Stimulated activated CD4-positive, alpha-beta T cell treated with anti-CD3 and anti-CD28 coated beads, Interleukin-1b, Interleukin-23, amount 100 ng/mL, for 1 hour (primary cell): ENCODE data around the gene NME2.
"Not testable (repeated sequence)": the region's sequence is repeated elsewhere in the genome, so short reads cannot be mapped to it uniquely, and the experiment has no call there.

Source experiments
- DNase-seq, 2 donors: peaks; one replicate each; pipeline ENCODE4 v3.0.0-alpha.2; 2020; ENCODE audit warnings: low read depth in 2 of 2

NME2 gene

DNA sequence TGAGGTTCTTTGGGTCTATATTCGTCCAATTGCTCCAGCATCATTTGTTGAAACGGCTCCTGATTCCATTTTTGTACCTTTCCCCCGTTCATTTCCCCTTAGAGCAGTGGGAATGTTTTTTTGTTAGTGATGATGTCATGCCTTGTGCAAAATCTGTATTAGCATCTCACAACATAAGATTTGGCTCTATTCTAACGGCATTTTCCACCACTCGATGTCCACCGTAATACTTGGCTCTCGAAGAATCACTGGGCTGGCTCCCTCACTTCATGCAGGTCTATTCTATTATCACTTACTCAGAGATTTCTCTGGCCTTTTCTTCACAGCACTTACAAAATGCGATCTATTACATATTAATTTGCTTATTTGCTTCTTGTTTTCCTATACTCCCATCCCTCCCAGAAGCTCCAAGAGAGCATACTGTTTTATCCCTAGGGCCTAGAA, 13.4 kb upstream of the NME2 start:
- DNase-seq = no peak

DNA sequence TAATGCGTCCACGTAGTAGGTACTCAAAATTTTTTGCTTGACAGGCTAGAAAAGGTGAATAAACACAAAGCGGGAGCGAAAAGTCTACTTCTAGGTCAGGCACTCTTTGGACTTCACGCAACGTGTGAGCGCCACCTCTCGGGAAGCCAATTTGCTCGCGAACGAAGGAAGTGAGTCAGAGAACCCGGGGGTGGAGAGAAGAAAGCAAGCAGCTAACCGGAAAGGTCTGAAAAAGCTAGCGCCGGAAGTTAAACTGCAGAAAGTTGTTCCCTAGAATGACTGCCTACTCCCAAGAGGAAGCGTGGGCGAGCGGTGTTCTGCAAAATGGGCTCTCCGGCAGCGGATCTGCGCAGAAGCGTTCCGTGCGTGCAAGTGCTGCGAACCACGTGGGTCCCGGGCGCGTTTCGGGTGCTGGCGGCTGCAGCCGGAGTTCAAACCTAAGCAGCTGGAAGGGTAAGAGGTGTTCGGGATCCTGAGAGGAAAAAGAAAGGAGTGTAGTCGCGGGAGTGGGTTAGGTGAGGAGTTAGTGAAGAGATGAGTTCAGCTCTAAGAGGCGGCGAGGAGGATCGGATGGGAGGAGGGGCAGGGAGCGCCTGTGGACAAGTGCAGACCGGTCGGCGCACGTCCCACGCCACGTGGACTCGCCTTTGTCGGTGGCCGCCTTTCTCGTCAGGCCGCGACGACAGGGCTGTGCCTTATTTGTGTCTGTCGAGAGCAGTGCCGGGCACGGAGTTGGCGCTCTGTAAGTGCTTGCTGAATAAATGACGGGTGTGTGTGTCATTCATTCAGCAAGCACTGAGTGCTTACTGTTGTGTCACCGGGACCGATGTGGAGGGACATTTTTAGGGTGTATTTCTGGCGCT, 12.8 kb upstream of the NME2 start, which contains the start of gene NME1:
NME1 (plus strand) TSS at position 350 of the 863 bp plus-strand sequence. CDS start 2,096 bp downstream, outside the sequence.
- DNase-seq = peak; percentile 90 to 98

DNA sequence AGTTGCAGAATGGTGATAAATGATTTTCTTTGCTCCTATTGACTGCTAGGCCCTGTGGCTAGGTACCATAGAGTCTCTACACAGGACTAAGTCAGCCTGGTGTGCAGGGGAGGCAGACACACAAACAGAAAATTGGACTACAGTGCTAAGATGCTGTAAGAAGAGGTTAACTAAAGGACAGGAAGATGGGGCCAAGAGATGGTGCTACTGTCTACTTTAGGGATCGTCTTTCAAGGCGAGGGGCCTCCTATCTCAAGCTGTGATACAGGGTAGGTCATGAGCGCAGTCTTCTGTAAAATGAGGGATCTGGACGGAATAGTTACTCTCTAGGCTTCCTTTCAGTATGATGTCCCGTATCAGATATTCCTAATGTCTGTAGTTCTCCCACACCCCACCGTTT, 12.0 kb upstream of the NME2 start:
- DNase-seq = no peak

DNA sequence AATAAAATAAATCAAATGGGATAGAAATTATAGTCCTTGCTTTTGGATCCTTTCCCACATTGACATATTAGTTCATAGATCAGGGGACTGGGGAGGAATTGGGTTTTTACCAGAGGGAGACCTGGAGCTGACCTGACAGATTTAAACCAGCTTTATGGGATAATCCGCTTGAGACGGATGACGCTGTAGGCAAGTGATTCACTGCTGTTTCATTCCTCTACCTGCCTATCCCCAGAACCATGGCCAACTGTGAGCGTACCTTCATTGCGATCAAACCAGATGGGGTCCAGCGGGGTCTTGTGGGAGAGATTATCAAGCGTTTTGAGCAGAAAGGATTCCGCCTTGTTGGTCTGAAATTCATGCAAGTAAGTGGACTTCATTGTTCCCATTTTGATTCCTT, 10.8 kb upstream of the NME2 start:
- no peak for DNase-seq

DNA sequence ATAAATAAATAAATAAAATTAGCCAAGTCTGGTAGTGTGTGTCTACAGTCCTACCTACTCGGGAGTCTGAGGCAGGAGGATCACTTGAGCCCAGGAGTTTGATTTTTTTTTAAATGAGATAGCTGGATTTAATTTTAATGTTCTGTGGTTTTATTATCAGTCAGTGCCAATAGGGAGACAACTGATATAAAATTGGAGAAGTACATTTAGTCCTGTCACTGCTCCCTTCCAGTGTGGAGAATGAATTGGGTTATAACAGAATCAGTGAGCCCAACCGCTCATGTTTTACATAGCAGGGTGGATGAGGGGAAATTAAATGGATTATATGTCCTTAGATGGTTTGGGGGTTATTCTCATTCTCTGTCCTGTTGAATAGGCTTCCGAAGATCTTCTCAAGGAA, 6.6 kb upstream of the NME2 start:
- no peak for DNase-seq

DNA sequence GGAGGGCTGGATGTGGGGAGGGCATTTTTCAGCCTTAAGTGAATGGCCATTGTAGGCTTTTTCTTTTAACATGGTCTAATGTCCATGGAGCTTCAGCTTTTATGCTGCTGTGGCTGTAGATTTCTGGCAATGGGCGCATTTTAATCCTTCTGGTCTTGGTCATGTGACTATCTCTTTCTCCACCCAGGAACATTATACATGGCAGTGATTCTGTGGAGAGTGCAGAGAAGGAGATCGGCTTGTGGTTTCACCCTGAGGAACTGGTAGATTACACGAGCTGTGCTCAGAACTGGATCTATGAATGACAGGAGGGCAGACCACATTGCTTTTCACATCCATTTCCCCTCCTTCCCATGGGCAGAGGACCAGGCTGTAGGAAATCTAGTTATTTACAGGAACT, 4.7 kb upstream of the NME2 start:
- no peak for DNase-seq

DNA sequence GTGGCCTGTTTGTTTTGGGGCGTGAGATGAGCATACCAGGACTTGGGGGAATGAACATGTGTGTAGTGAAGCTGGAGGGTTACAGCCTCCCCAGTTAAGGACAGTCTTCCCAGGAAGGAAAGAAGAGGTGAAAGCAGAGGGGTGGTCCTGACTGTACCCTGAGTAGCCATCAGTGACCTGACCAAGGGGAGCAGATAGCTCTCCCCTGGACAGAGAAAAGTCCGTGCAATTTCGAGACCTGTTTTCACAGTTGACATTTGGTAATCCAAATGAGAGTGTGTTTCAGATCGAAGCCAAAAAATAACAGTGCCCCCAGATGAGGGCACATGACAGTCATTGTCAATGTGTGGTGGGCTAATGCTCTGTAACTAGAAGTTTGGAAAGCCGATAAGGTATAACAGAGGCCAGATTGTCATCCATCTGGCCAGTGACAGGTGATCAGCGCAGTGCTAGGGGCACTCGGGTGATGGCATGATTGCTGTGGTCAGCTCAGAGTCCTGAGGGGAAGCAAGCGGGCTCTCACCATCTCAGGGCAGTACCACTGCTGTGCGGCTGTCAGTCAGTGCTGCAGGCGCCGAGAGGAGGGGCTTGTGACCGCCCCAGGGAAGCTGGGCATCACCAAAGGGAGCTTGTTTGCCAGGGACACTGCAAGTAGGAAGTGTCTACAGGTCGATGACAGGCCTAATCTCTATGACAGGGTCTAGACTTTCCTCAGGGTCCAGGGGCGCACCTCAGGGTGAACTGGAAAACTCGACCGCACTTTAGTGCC, 1.1 kb upstream of the NME2 start:
- DNase-seq = no peak

DNA sequence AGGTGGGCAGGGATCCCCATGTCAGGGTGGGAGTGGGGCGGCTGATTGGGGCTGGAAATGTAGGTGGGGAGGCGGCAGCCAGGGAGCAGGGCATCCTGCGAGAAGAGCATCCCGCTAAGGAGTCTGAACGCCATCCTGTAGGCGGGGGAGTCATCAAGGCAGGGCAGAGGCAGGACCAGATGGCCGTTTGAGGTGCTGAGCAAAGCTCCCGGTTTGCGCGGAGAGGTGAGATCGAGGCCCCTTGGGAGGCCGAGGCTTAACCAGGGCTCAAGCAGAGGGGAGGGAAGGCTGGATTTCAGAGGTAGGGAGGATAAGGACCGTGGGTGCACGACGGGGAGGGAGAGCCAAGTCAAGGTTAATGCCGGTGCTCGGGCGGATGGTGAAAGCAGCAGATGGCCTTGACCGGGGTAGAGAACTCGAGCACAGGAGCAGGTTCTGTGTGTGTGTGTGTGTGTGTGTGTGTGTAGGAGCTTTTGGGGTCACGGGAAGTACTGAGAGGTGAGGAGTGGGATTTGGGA, 472 bp upstream of the NME2 start:
- DNase-seq = peak in 1 of 2 donors; percentile 26

DNA sequence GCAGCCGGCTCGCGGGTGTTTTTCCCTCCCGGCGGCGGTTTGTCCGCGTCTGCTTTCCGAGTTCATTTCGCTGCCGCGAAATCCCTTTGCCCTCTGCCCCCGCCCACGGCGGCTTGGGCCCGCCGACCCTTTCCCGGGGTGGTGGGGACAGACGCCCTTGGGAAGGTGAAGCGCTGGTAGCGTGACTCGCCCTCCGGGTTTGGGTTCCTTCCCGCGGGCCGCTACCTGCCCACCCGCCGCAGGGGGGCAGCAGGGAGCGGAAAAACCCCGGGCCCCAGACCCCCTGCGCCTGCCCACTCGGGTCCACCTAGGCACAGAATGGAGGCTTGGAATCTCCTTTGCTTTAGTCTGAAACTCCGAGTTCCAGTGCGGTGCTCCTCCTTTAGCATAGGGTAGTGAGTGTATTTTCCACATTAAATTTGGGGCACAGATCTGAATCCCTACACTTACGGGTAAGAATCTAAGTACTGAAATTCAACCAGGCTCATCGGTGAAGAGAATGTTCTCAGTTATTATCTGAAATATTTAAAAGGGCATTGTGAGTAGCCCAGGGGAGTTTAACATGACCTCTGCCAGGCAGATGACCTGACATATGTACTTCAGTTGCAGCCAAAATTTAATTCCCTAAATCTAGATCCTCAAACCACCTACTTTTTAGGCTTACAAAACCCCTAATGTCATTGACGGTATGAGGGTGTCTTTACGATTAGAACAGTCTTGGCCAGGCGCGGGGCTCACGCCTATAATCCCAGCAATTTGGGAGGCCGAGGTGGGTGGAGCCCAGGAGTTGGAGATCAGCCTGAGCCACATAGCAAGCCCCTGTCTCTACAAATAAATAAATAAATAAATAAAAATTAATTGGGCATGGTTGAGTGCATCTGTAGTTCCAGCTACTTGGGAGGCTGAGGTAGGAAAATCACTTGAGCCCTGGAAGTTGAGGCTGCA, 1.0 kb downstream of the NME2 start:
- peak; percentile 25 to 68 for DNase-seq

DNA sequence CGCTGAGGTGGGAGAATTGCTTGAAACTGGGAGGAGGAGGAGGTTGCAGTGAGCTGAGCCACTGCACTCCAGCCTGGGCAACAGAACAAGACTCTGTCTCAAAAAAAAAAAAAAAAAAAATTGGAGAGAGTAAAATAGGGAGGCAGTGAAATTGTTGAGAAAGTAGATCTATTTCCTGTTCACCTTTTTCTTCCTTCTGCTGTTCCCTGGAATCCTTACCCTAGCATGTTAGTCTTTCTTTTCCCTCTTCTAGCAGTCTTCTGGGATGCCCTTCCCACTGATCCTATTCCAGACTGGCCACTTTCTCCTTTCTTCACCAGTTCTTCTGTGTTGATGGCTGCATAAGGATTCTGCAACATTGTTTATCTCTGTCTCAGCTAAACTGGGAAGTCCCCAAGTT, 3.1 kb downstream of the NME2 start:
- DNase-seq = no peak

DNA sequence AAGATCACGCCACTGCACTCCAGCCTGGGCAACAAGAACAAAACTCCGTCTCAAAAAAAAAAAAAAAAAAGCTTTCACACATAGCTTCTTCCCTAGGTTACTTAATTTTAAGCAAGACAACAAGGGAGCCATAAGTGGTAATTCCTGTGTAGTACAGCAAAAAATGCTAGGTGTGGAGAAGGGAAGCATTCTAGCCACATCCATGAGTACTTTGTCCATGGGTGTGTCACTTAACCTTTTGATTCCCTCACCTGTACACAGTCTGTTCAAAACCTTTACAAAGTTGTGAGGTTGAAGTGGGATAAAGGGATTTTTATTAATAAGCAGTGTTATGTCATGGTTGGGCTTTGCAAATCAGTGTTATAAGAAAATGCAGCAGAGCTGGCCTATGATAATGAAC, 4.5 kb downstream of the NME2 start:
- no peak for DNase-seq

DNA sequence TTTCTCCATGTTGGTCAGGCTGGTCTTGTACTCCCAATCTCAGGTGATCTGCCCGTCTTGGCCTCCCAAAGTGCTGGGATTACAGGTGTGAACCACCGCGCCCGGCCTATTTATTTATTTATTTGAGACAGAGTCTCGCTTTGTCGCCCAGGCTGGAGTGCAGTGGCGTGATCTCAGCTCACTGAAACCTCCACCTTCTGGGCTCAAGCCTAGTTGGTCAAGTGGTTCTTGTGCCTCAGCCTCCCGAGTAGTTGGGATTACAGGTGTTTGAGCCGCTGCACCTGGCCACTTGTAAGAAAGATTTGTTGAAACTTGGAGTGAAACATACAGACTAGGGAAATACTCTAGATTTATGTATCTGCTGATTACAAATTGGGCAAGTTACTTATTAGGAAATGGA, 5.8 kb downstream of the NME2 start:
- not testable (repeated sequence) for DNase-seq

DNA sequence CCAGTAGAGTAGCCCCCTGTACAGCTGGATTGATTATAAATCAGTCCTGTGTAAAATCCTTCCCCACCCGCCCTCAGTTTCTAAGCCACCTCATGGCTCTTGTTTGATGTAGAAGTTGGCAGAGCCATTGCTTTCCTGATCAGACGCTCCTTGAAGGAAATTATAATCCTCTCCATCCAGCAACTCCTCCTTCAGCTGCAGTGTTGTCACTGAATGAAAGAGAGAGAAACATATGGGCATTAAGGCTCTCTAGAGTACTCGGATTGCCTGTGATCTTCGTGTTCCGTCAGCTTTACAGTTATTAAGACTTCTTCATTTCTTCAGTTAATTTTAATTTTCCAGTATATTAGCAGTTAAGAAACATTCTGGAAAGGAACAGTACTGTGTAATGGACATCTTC, 14.3 kb downstream of the NME2 start:
- no peak for DNase-seq

DNA sequence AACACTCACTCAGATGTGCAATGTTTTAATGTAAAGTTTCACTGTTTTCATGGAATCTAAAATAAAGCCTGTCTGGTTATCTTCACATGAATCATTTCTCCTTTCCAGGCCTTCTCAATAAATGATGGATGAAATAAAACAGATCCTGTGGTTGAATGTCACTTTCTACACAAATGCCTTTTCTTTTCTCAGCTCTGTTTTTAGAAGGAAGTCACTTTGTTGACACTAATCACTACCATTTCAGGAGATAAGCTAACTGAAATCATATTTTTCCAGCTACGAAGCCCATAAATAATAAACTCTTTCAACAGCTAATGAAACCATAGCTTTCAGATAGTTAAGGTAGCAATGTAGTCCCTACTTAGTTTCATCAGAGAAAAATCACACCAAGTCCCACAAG, 17.9 kb downstream of the NME2 start:
- DNase-seq = no peak

DNA sequence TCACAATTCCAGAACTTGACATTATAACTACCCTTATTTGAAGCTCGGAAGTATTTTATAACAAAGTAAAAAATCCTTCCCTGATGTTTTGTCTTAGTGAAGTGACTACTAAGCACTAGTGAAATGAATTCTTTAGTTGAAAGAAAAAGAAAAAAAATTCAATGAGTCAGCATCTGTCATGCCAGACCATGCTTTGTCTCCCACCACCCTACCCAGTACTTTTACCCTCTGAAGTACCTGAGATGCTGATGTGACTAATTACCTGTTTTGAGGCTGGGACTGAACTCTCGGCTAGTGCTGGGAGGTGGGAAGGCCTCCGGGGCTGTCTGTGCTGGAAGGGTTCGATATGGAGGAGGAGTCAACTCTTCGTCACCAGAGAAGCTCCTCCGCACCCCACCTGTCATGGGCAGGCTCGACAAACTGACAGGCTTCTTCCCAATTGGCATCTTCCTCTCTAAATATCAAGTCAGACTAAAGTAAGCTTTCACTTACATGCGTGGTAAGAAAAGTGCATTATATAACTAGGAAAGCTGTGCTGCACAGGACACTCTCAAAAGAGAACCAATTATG, 19.6 kb downstream of the NME2 start:
- no peak for DNase-seq

DNA sequence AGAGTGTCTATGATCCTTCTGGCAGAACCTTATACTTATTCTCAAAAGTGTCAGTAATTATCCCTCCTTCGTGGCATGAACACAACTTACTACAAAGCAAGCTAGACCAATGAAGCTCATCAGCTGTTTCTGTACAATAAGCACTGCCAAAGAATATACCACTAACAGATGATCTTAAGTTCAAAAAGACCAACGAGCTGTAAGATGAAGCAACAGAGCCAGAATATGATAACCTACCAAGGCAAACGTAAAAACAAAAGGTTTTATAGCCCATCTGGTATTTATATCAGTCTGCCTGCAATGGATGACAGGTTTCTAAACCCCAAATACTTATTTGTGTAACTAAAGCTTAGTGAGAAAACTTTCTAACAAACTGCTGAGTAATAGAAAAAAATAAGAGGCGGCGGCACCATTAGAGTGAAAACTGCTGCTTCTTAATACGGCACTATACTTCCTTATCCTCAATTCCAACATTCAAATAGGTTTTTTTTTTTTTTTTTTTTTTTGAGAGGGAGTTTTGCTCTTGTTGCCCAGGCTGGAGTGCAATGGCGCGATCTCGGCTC, 22.1 kb downstream of the NME2 start:
- no peak for DNase-seq

DNA sequence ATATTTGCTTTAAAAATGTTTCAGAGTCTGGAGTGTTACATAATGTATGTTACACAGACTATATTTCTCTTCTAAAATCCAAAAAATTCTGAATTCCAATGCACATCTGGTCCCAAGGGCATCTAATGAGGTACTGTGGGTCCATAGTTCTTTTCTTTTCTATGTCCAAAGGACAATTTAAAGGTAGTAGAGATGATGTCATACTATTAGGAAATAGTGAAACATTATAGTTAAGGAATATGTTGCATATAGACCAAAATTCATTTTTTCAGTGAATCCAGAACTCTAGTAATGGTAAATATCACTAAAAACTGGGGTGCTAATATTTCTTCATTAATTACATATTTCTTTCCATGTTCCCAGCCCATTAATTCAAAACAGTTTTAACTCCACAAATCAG, 23.0 kb downstream of the NME2 start:
- no peak for DNase-seq

DNA sequence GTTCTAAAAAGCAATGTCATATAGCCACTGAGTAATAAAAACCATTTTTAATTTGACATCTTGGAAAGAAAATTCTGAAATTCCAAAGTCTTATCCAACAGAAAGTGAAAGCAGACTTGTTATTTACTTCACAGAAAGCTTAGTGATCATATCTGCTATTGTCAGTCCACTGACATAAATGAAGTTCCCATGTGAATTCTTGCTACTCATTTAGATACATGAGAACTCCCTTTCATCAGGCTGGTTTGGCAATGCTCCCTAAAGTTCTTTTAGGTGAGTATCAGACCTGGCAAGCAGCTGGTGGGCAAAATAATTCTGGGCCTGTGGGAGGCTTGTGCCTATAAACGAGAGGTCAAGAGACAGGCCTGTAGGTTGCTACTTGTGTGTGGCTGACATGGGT, 23.4 kb downstream of the NME2 start:
- DNase-seq = no peak

DNA sequence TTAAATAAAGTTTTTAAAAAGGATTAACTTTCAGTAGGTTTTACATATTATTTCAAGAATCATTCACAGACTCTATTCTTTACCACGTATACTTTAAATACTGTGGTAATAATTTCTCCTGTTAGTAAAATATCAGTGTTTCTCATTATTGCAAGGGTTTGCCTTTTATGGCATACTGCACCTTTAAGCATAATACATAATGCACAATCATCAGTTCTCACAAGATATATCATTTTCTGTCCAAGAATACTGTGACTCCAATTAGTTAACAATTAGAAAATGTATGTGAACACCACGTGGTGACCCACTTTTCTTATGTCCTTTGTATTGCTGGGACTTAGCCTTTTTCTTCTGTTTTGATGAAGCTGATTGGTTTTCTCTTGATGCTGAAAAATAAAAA, 25.7 kb downstream of the NME2 start:
- DNase-seq = no peak

DNA sequence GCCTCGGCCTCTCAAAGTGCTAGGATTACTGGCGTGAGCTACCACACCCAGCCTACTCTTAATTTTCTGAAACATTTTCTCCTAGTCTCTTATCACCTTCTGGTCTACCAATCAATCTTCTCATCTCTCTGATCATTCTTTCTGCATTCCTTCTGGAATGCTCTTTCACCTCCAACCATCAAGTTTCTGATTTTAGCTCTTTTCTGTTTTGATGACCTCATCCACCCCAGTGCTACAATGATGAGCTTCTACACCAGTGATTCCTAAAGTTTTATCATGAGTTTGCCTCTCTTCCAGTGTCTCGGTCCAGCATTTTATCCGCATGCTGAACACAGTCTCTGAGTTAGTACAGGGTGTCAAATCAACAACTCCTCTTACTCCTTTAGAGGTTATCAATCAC, 31.5 kb downstream of the NME2 start:
- DNase-seq = no peak

DNA sequence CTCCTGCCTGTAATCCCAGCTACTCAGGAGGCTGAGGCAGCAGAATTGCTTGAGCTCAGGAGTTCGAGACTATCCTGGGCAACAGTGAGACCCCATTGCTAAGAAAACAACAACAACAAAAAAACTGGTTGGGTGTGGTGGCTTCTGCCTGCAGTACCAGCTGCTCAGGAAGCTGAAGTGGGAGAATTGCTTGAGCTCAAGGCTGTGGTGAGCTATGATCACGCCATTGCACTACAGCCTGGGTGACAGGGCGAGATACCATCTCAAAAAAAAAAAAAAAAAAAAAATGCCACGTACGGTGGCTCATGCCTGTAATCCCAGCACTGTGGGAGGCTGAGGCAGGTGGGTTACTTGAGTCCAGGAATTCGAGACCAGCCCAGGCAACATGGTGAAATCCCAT, 34.1 kb downstream of the NME2 start:
- DNase-seq = no peak
